Neural progenitor cell (in vitro differentiated cells): Measurements from ENCODE around the gene TMEM121.
"Not testable (repeated sequence)": the region's sequence is repeated elsewhere in the genome, so short reads cannot be mapped to it uniquely, and the experiment has no call there.

ENCODE experiments used
- EZH2 ChIP-seq: fragments of 200-600 bp; sonication (generic); IDR thresholded peaks from 2 replicates; pipeline ENCODE4 v1.6.1; 2017; ENCODE audit warnings: antibody characterized with exemption, mild to moderate bottlenecking, moderate library complexity
- TF ChIP-seq, protein P1 (sequence below): fragments of 200-600 bp; sonication (generic); IDR thresholded peaks from 2 replicates; pipeline ENCODE4 v1.5.1; 2017; ENCODE audit warnings: antibody characterized with exemption, mild to moderate bottlenecking

DNA sequence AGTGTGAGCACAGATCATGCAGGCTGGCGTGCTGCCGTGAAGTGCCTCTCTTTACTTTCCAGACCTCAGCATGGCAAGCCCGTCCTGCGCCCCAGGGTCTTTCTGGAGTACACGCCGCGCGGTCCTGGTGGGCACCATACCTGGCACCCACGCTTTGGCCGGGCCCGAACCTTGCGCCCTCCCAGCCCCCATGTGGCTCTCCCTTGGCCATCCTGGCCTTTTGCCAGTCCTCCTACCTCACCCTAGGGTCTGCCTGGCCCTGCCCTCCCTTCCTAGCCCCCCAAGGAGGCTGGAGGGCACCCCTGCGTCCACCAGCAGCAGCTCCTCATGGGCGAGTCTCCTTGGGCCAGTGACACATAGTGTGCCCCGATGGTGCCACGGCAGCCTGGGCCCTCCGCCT lies 48.0 kb downstream of the TMEM121 start:
- TF ChIP-seq, protein P1, sequence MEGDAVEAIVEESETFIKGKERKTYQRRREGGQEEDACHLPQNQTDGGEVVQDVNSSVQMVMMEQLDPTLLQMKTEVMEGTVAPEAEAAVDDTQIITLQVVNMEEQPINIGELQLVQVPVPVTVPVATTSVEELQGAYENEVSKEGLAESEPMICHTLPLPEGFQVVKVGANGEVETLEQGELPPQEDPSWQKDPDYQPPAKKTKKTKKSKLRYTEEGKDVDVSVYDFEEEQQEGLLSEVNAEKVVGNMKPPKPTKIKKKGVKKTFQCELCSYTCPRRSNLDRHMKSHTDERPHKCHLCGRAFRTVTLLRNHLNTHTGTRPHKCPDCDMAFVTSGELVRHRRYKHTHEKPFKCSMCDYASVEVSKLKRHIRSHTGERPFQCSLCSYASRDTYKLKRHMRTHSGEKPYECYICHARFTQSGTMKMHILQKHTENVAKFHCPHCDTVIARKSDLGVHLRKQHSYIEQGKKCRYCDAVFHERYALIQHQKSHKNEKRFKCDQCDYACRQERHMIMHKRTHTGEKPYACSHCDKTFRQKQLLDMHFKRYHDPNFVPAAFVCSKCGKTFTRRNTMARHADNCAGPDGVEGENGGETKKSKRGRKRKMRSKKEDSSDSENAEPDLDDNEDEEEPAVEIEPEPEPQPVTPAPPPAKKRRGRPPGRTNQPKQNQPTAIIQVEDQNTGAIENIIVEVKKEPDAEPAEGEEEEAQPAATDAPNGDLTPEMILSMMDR = not testable (repeated sequence)
- not testable (repeated sequence) for TF ChIP-seq EZH2
